CD14-positive monocyte (primary cell): ENCODE results near the gene EIF4EBP3. TPM values are rescaled to one million over a fixed set of nuclear protein-coding genes. Genes with fewer than 3 reads are reported as not detected.

Experiments
- DNase-seq, 3 donors: peaks; one replicate each; pipeline ENCODE4 v3.0.0-alpha.2; 2011 to 2022
- H2AFZ ChIP-seq: 2 replicates; pipeline ENCODE4 v1.6.0; 2012; ENCODE audit warnings: mild to moderate bottlenecking, low read depth, low read length, inconsistent platforms; ENCODE audit not compliant: insufficient read depth, poor library complexity, severe bottlenecking
- H3K27ac ChIP-seq, 2 donors: 1 replicate in 1 of 2; 2 replicates in 1 of 2; pipeline ENCODE4 v1.5.1; 2012 to 2013; ENCODE audit warnings: low read length in 2 of 2, control low read depth in 1 of 2, inconsistent platforms in 1 of 2, low read depth in 1 of 2, mild to moderate bottlenecking in 1 of 2
- H3K27me3 ChIP-seq, 2 donors: one replicate each; pipeline versions ENCODE4 v1.6.0 to v1.6.1; 2011 to 2013; ENCODE audit warnings: low read length in 2 of 2; ENCODE audit not compliant: control insufficient read depth in 2 of 2, insufficient read depth in 2 of 2
- H3K36me3 ChIP-seq, 2 donors: replicated peaks in 1 of 2; 1 replicate in 1 of 2; 2 replicates in 1 of 2; pipeline versions ENCODE4 v1.5.1 to v1.6.1; 2012 to 2013; ENCODE audit warnings: low read length in 2 of 2, control low read depth in 1 of 2, inconsistent platforms in 1 of 2, mild to moderate bottlenecking in 1 of 2; ENCODE audit not compliant: insufficient read depth in 2 of 2, control insufficient read depth in 1 of 2
- H3K4me1 ChIP-seq, 2 donors: 1 replicate in 1 of 2; 2 replicates in 1 of 2; pipeline versions ENCODE4 v1.5.1 to v1.6.1; 2012 to 2013; ENCODE audit warnings: low read length in 2 of 2, control low read depth in 1 of 2, inconsistent platforms in 1 of 2, mild to moderate bottlenecking in 1 of 2, moderate library complexity in 1 of 2; ENCODE audit not compliant: insufficient read depth in 2 of 2, control insufficient read depth in 1 of 2
- H3K4me2 ChIP-seq: replicated peaks from 2 replicates; pipeline ENCODE3; 2012; ENCODE audit warnings: low read length, moderate library complexity, mild to moderate bottlenecking; ENCODE audit not compliant: poor library complexity, severe bottlenecking; ENCODE audit errors: extremely low read depth
- H3K4me3 ChIP-seq, 3 experiments: fragments of 200-600 bp in 1 of 3; sonication (generic) in 1 of 3; replicated peaks in 1 of 3; 1 replicate in 2 of 3; 2 replicates in 1 of 3; pipeline ENCODE4 v1.5.1; 2011 to 2013; ENCODE audit warnings: low read length in 3 of 3, mild to moderate bottlenecking in 3 of 3, control low read depth in 2 of 3, low read depth in 2 of 3, inconsistent platforms in 1 of 3, moderate library complexity in 1 of 3
- H3K79me2 ChIP-seq: 2 replicates; pipeline ENCODE4 v1.6.0; 2012; ENCODE audit warnings: mild to moderate bottlenecking, control low read depth, inconsistent platforms, low read length, moderate library complexity; ENCODE audit not compliant: insufficient read depth
- H3K9ac ChIP-seq: 2 replicates; pipeline ENCODE4 v1.6.0; 2017; ENCODE audit warnings: low read length, mild to moderate bottlenecking; ENCODE audit not compliant: insufficient read depth, poor library complexity, severe bottlenecking
- H3K9me3 ChIP-seq, 2 donors: replicated peaks in 1 of 2; 1 replicate in 1 of 2; 2 replicates in 1 of 2; pipeline versions ENCODE4 v1.5.1 to v1.6.1; 2012 to 2013; ENCODE audit warnings: low read length in 2 of 2, control low read depth in 1 of 2; ENCODE audit not compliant: control insufficient read depth in 1 of 2, insufficient read depth in 1 of 2
- H4K20me1 ChIP-seq: 2 replicates; pipeline ENCODE4 v1.6.0; 2012; ENCODE audit warnings: mild to moderate bottlenecking, low read length, control low read depth, moderate library complexity; ENCODE audit not compliant: insufficient read depth
- H3K27ac Mint-ChIP-seq, 7 donors: one replicate each; pipeline ENCODE4 v1.8.0; 2020; ENCODE audit warnings: mild to moderate bottlenecking in 7 of 7, mixed read lengths in 7 of 7, moderate library complexity in 6 of 7, inconsistent platforms in 2 of 7
- H3K27me3 Mint-ChIP-seq, 3 donors: one replicate each; pipeline ENCODE4 v1.8.0; 2021 to 2022; ENCODE audit warnings: low read depth in 3 of 3, mild to moderate bottlenecking in 3 of 3, mixed read lengths in 3 of 3, moderate library complexity in 3 of 3, inconsistent platforms in 1 of 3
- H3K36me3 Mint-ChIP-seq, 2 donors: one replicate each; pipeline ENCODE4 v1.8.0; 2020; ENCODE audit warnings: mixed read lengths in 2 of 2, inconsistent platforms in 1 of 2, mild to moderate bottlenecking in 1 of 2
- H3K4me1 Mint-ChIP-seq: one replicate; pipeline ENCODE4 v1.8.0; 2020; ENCODE audit warnings: mild to moderate bottlenecking, mixed read lengths
- H3K4me3 Mint-ChIP-seq, 2 donors: one replicate each; pipeline ENCODE4 v1.8.0; 2020; ENCODE audit warnings: mild to moderate bottlenecking in 2 of 2, mixed read lengths in 2 of 2, moderate library complexity in 1 of 2
- H3K9me3 Mint-ChIP-seq, 7 donors: one replicate each; pipeline ENCODE4 v1.8.0; 2020 to 2022; ENCODE audit warnings: mixed read lengths in 7 of 7, mild to moderate bottlenecking in 6 of 7, moderate library complexity in 6 of 7, inconsistent platforms in 2 of 7
- WGBS: methylation state at CpG from one replicate; pipeline ENCODE4 v1.1.5; 2013; ENCODE audit warnings: missing lambda C conversion rate; ENCODE audit not compliant: insufficient coverage; 5-methylcytosine and 5-hydroxymethylcytosine counted together
- intact Hi-C, 2 donors: fragments of 100-400 bp; cut with micrococcal nuclease; formaldehyde crosslinking; loops; one replicate each; pipeline versions ENCODE4 v1.15.0 to v1.15.1; 2023
- polyA plus RNA-seq, 3 donors: library from polyadenylated mRNA; depleted of rRNA in 1 of 3; unstranded in 2 of 3; stranded (reverse) in 1 of 3; fragments of 300-500 nt in 2 of 3; fragments of >200 nt in 1 of 3; fragmentation: Illumina TruSeq in 2 of 3; gene quantifications; 1 replicate in 2 of 3; 2 replicates in 1 of 3; pipeline ENCODE4 v1.2.3, GENCODE V29; 2012 to 2021
- TF ChIP-seq, protein P1 (sequence below): fragments of 200-600 bp; IDR thresholded peaks from one replicate; pipeline ENCODE4 v1.8.0; 2022; ENCODE audit warnings: antibody characterized with exemption, mild to moderate bottlenecking

Gene EIF4EBP3
- polyA plus RNA-seq, 3 donors: 22.8 to 46.0 (median 41.9) TPM

DNA sequence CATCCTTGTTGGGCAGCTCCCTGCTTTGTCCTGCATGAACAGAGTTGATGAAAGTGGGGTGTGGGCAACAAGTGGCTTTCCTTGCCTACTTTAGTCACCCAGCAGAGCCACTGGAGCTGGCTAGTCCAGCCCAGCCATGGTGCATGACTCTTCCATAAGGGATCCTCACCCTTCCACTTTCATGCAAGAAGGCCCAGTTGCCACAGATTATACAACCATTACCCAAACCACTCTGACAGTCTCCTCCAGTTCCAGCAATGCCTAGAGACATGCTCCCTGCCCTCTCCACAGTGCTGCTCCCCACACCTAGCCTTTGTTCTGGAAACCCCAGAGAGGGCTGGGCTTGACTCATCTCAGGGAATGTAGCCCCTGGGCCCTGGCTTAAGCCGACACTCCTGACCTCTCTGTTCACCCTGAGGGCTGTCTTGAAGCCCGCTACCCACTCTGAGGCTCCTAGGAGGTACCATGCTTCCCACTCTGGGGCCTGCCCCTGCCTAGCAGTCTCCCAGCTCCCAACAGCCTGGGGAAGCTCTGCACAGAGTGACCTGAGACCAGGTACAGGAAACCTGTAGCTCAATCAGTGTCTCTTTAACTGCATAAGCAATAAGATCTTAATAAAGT lies 21.1 kb downstream of the EIF4EBP3 start:
- peaks cover 34% of the 10 kb centered on the region for H3K79me2 ChIP-seq
- H2AFZ ChIP-seq: peak overlapping the region; percentile 30
- H3K9me3 ChIP-seq: no peaks in the 10 kb centered on the region
- H3K36me3 ChIP-seq: peaks cover 21 to 44% of the 10 kb centered on the region in 2 donors
- peaks cover 0 to 2% (median 2%) of the 10 kb centered on the region in 3 donors for H3K27me3 Mint-ChIP-seq
- H3K27me3 ChIP-seq: no peaks in the 10 kb centered on the region
- DNase-seq: peak in 1 of 3 donors; percentile 50
- peaks cover 55% of the 10 kb centered on the region for H3K4me1 Mint-ChIP-seq
- peak overlapping the region in 1 of 3 experiments; percentile 41 for H3K4me3 ChIP-seq
- intact Hi-C loops: loop anchor here in 1 of 2 donors (10.0 kb wide), 1 partner anchor 146 kb away; no protein-coding TSS in a partner anchor
- WGBS: 100% methylated on average over 2 of the region's 2 CpGs
- TF ChIP-seq, protein P1, sequence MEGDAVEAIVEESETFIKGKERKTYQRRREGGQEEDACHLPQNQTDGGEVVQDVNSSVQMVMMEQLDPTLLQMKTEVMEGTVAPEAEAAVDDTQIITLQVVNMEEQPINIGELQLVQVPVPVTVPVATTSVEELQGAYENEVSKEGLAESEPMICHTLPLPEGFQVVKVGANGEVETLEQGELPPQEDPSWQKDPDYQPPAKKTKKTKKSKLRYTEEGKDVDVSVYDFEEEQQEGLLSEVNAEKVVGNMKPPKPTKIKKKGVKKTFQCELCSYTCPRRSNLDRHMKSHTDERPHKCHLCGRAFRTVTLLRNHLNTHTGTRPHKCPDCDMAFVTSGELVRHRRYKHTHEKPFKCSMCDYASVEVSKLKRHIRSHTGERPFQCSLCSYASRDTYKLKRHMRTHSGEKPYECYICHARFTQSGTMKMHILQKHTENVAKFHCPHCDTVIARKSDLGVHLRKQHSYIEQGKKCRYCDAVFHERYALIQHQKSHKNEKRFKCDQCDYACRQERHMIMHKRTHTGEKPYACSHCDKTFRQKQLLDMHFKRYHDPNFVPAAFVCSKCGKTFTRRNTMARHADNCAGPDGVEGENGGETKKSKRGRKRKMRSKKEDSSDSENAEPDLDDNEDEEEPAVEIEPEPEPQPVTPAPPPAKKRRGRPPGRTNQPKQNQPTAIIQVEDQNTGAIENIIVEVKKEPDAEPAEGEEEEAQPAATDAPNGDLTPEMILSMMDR: no peak
- H3K9me3 Mint-ChIP-seq: peaks cover 0 to 2% (median 0%) of the 10 kb centered on the region in 7 donors
- H3K27ac Mint-ChIP-seq: peak overlapping the region; percentile 94 to 98 (median 98)
- H3K4me2 ChIP-seq: peak overlapping the region; percentile 49
- H3K9ac ChIP-seq: peak overlapping the region; percentile 36
- peaks cover 37 to 60% of the 10 kb centered on the region in 2 donors for H3K36me3 Mint-ChIP-seq
- H3K4me1 ChIP-seq: peaks cover 40 to 65% of the 10 kb centered on the region in 2 donors
- H3K4me3 Mint-ChIP-seq: peak overlapping the region in 1 of 2 donors; percentile 67
- H3K27ac ChIP-seq: peak overlapping the region; percentile 72 to 83
- H4K20me1 ChIP-seq: no peaks in the 10 kb centered on the region

DNA sequence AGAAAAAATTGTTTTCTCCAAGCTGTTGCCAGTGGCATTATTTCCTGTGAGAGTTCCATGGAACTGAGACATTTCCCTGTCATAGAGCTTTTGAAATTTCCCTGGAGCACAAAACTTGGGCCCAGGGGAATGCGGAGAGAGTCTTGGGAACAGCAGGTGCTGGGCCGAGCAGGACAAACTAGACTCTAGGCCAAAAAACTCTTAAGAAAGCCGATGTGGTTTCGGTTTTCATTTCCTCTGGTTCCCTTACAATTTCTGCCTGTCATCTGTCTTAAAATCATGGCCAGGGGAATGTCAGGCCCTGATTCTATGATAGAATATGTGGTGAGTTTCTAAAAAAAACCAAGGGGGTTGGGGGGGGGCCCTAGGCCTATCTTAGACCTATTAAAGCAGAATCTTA lies 21.7 kb downstream of the EIF4EBP3 start:
- peak overlapping the region; percentile 94 to 98 (median 98) for H3K27ac Mint-ChIP-seq
- Histone ChIP-seq H3K27ac (peak overlapping the region; percentile 72 to 83), H2AFZ (peak overlapping the region; percentile 30), H4K20me1 (no peaks in the 10 kb centered on the region), H3K79me2 (peaks cover 32% of the 10 kb centered on the region), H3K9ac (peak overlapping the region; percentile 36), H3K9me3 (no peaks in the 10 kb centered on the region), H3K4me2 (peak overlapping the region; percentile 49), H3K27me3 (no peaks in the 10 kb centered on the region), H3K4me1 (peaks cover 35 to 60% of the 10 kb centered on the region in 2 donors), H3K4me3 (peak overlapping the region in 1 of 3 experiments; percentile 41), H3K36me3 (peaks cover 21 to 49% of the 10 kb centered on the region in 2 donors)
- peak in 2 of 3 donors; percentile 66 to 70 for DNase-seq
- peaks cover 41 to 66% of the 10 kb centered on the region in 2 donors for H3K36me3 Mint-ChIP-seq
- H3K4me1 Mint-ChIP-seq: peaks cover 50% of the 10 kb centered on the region
- intact Hi-C loops: loop anchor here in 1 of 2 donors (10.0 kb wide), 1 partner anchor 146 kb away; no protein-coding TSS in a partner anchor
- peaks cover 0 to 2% (median 0%) of the 10 kb centered on the region in 7 donors for H3K9me3 Mint-ChIP-seq
- H3K27me3 Mint-ChIP-seq: peaks cover 0 to 2% (median 2%) of the 10 kb centered on the region in 3 donors
- WGBS: 8% methylated on average over 2 of the region's 4 CpGs
- TF ChIP-seq, protein P1: no peak
- H3K4me3 Mint-ChIP-seq: peak overlapping the region; percentile 67 to 82
